HEK293 (cell line): ENCODE results near the gene HDAC1.

Experiments
- CTCF ChIA-PET: fragments of 350-600 bp; formaldehyde crosslinking; extraction: SDS; loops from one replicate; lab custom pipeline; 2021; ENCODE audit warnings: antibody characterized with exemption; lab: Yijun Ruan, JAX
- POLR2A ChIA-PET: fragments of 300-600 bp; formaldehyde crosslinking; extraction: SDS; loops from one replicate; lab custom pipeline; 2020; ENCODE audit warnings: antibody characterized with exemption, inconsistent platforms; lab: Yijun Ruan, JAX
- H3K27ac ChIP-seq: fragments of 200-500 bp; sonication (Bioruptor generic); 2 replicates; pipeline ENCODE4 v1.5.1; 2014; ENCODE audit warnings: low read depth, low read length, control low read depth, inconsistent platforms; ENCODE audit errors: extremely low read depth
- H3K36me3 ChIP-seq, 2 experiments: fragments of 200-500 bp in 1 of 2; sonication (Bioruptor generic) in 1 of 2; 1 replicate in 1 of 2; 2 replicates in 1 of 2; pipeline ENCODE4 v1.5.1; 2014 to 2017; ENCODE audit warnings: inconsistent platforms in 2 of 2, low read length in 2 of 2; ENCODE audit not compliant: control insufficient read depth in 2 of 2, insufficient read depth in 1 of 2
- H3K4me1 ChIP-seq: fragments of 200-500 bp; sonication (Bioruptor generic); 2 replicates; pipeline ENCODE4 v1.5.1; 2014; ENCODE audit warnings: mild to moderate bottlenecking, low read length, inconsistent platforms; ENCODE audit not compliant: control insufficient read depth, insufficient read depth
- H3K4me3 ChIP-seq: 2 replicates; pipeline ENCODE4 v1.5.1; 2011; ENCODE audit warnings: low read depth, mild to moderate bottlenecking, control low read depth, low read length, moderate library complexity
- H3K9me3 ChIP-seq: fragments of 200-500 bp; sonication (Bioruptor generic); 2 replicates; pipeline ENCODE4 v1.5.1; 2014; ENCODE audit warnings: low read depth, low read length, inconsistent platforms; ENCODE audit not compliant: control insufficient read depth, insufficient read depth
- ZBTB17 ChIP-seq: fragments of 450-650 bp; formaldehyde crosslinking; IDR thresholded peaks from 2 replicates; pipeline ENCODE4 v1.5.1; 2016; ENCODE audit warnings: missing biosample characterization, missing genetic modification characterization
- ZBTB20 ChIP-seq: fragments of 450-650 bp; formaldehyde crosslinking; IDR thresholded peaks from 2 replicates; pipeline ENCODE4 v1.5.1; 2016; ENCODE audit warnings: missing biosample characterization, missing genetic modification characterization
- ZFHX2 ChIP-seq: fragments of 450-650 bp; formaldehyde crosslinking; conservative IDR thresholded peaks from 2 replicates; pipeline ENCODE4 v1.5.1; 2016; ENCODE audit warnings: missing biosample characterization, missing genetic modification characterization
- ZNF324 ChIP-seq: fragments of 450-650 bp; formaldehyde crosslinking; IDR thresholded peaks from 2 replicates; pipeline ENCODE4 v1.5.1; 2016; ENCODE audit warnings: missing biosample characterization, missing genetic modification characterization
- ZNF341 ChIP-seq: fragments of 450-650 bp; formaldehyde crosslinking; IDR thresholded peaks from 2 replicates; pipeline ENCODE4; 2016; ENCODE audit warnings: low read depth, missing biosample characterization, missing genetic modification characterization
- ZNF423 ChIP-seq: fragments of 450-650 bp; formaldehyde crosslinking; IDR thresholded peaks from 2 replicates; pipeline ENCODE4 v1.5.1; 2016; ENCODE audit warnings: missing biosample characterization, missing genetic modification characterization
- ZNF449 ChIP-seq: fragments of 450-650 bp; formaldehyde crosslinking; IDR thresholded peaks from 2 replicates; pipeline ENCODE4 v1.5.1; 2017; ENCODE audit warnings: missing biosample characterization, mild to moderate bottlenecking, missing genetic modification characterization, moderate library complexity
- ZNF514 ChIP-seq: fragments of 450-650 bp; formaldehyde crosslinking; IDR thresholded peaks from 2 replicates; pipeline ENCODE4 v1.5.1; 2016; ENCODE audit warnings: missing biosample characterization, missing genetic modification characterization
- ZNF600 ChIP-seq: fragments of 450-650 bp; formaldehyde crosslinking; IDR thresholded peaks from 2 replicates; pipeline ENCODE4 v1.5.1; 2016; ENCODE audit warnings: missing biosample characterization, missing genetic modification characterization
- ZNF701 ChIP-seq: fragments of 450-650 bp; formaldehyde crosslinking; IDR thresholded peaks from 2 replicates; pipeline ENCODE4 v1.5.1; 2016; ENCODE audit warnings: missing biosample characterization, missing genetic modification characterization
- TF ChIP-seq, protein P1 (sequence below): fragments of 450-650 bp; formaldehyde crosslinking; IDR thresholded peaks from 2 replicates; pipeline ENCODE4 v1.5.1; 2017; ENCODE audit warnings: missing biosample characterization, missing genetic modification characterization

Gene HDAC1

GRCh38 chr1:32342704-32343103 is 50.8 kb downstream of the HDAC1 start:
- Histone ChIP-seq H3K27ac (no peak overlapping the region), H3K36me3 (no peaks in the 10 kb centered on the region), H3K4me1 (no peaks in the 10 kb centered on the region), H3K9me3 (no peaks in the 10 kb centered on the region), H3K4me3 (no peak overlapping the region)
- CTCF ChIA-PET: interaction anchor here (0.7 to 1.0 kb wide), 2 partner anchors 9 to 92 kb away, joined by 3 to 4 read pairs; no protein-coding TSS in a partner anchor
- no peak for TF ChIP-seq ZNF324 (tag by site-specific recombination)
- TF ChIP-seq ZFHX2 (tag by site-specific recombination): peak; percentile 4; the same call in 1 of the 2 replicates
- no peak for TF ChIP-seq ZNF423 (tag by site-specific recombination)
- POLR2A ChIA-PET: interaction anchor here (1.2 kb wide), 1 partner anchor 10 kb away, joined by 3 read pairs; no protein-coding TSS in a partner anchor

DNA sequence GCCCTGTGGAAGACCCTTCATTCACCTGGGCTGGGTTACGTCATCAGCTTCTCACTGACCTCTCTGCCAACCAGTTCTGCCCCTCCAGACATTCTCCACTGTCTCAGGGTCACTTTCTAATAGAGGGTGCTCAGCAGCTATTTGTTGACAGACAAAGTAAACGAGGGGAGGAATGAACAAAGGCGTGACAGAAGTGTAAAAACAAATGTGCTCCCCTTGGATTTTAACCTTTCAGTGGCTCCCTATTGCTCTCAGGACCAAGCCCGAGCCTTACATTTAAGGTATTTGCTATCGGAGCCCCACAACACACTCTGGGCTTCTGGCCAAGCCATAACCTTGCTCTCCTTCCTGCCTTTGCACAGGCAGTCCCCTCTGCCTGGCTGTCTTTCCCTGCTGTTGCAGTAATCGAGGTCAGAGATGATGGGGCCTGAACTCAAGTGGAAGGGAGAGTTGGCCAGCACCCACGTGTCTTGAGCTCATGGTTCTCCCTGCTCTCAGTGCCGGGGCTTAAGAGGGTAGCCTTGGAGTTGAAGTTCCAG is 53.5 kb downstream of the HDAC1 start:
- ChIA-PET POLR2A (interaction anchor here (0.6 to 5.2 kb wide), 3 partner anchors 9 to 807 kb away, joined by 3 to 39 read pairs (median 5); partner anchors contain the start of gene MARCKSL1), CTCF (interaction anchor here (0.6 to 1.1 kb wide), 2 partner anchors 66 to 209 kb away, joined by 3 to 4 read pairs; no protein-coding TSS in a partner anchor)
- Histone ChIP-seq H3K36me3 (no peaks in the 10 kb centered on the region), H3K4me1 (no peaks in the 10 kb centered on the region), H3K27ac (no peak overlapping the region), H3K4me3 (no peak overlapping the region), H3K9me3 (no peaks in the 10 kb centered on the region)
- TF ChIP-seq ZBTB20 (tag by site-specific recombination) (no peak), ZNF449 (tag by site-specific recombination) (peak; percentile 84)

DNA sequence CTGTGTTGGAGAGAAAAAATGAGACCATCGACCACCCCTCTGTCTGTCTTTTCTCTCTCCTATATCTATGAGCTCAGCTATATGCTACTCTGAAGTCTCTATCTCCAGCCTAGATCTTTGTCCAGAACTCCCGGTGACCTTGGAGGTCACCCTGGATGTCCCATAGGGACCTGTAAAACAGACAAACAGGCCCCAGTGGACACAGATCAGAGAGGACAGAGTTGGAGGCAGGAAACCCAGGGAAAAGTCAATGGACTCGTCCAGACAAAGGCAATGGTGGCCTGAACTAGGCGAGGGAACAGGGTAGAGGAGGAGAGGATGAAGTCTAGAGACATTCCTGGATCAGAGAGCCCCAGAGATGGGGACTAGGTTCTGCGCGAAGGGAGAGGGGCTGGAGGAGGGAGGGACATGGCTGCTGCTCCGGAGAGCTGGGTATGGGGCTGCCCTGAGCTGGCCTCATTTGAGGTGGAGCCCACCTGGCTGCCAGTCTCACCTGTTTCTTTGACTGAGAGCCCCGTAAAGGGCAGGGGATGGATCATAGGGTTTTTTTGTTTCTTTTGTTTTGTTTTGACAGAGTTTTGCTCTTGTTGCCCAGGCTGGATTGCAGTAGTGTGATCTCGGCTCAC is 54.8 kb downstream of the HDAC1 start:
- POLR2A ChIA-PET: interaction anchor here (5.2 kb wide), 1 partner anchor 10 kb away, joined by 39 read pairs; the partner anchor contains the start of gene MARCKSL1
- CTCF ChIA-PET: interaction anchor here (1.1 kb wide), 1 partner anchor 210 kb away, joined by 4 read pairs; no protein-coding TSS in a partner anchor
- Histone ChIP-seq H3K36me3 (no peaks in the 10 kb centered on the region), H3K9me3 (no peaks in the 10 kb centered on the region), H3K4me3 (no peak overlapping the region), H3K27ac (no peak overlapping the region), H3K4me1 (no peaks in the 10 kb centered on the region)
- TF ChIP-seq ZNF701: no peak
- TF ChIP-seq ZNF600 (tag by site-specific recombination): 0 out of 2 replicates have a peak, but pooled peaks have one; percentile 32

- peaks cover 7% of the 10 kb centered on the region; the same call in 1 of the 2 replicates for H3K4me1 ChIP-seq
These were observed 57.4 kb downstream of the HDAC1 start for GRCh38 chr1:32349211-32349708.

More at GRCh38 chr1:32349211-32349708, 57.4 kb downstream of the HDAC1 start:
- POLR2A ChIA-PET: interaction anchor here (5.2 kb wide), 1 partner anchor 13 kb away, joined by 39 read pairs; the partner anchor contains the start of gene MARCKSL1
- TF ChIP-seq, protein P1, sequence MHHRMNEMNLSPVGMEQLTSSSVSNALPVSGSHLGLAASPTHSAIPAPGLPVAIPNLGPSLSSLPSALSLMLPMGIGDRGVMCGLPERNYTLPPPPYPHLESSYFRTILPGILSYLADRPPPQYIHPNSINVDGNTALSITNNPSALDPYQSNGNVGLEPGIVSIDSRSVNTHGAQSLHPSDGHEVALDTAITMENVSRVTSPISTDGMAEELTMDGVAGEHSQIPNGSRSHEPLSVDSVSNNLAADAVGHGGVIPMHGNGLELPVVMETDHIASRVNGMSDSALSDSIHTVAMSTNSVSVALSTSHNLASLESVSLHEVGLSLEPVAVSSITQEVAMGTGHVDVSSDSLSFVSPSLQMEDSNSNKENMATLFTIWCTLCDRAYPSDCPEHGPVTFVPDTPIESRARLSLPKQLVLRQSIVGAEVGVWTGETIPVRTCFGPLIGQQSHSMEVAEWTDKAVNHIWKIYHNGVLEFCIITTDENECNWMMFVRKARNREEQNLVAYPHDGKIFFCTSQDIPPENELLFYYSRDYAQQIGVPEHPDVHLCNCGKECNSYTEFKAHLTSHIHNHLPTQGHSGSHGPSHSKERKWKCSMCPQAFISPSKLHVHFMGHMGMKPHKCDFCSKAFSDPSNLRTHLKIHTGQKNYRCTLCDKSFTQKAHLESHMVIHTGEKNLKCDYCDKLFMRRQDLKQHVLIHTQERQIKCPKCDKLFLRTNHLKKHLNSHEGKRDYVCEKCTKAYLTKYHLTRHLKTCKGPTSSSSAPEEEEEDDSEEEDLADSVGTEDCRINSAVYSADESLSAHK (tag by site-specific recombination): no peak
- TF ChIP-seq ZNF514 (tag by site-specific recombination): no peak
- TF ChIP-seq ZBTB17 (tag by site-specific recombination): peak; percentile 56
- TF ChIP-seq ZNF341 (tag by site-specific recombination): peak; percentile 75
- Histone ChIP-seq H3K36me3 (peaks cover 0 to 16% of the 10 kb centered on the region in 2 experiments; a peak in 1 of 3 replicates), H3K27ac (no peak overlapping the region), H3K4me3 (no peak overlapping the region), H3K9me3 (no peaks in the 10 kb centered on the region)
- CTCF ChIA-PET: no interaction called here
